ENCODE results near the gene PHLDA1.

GRCh38 chr12:76024102-76024781 is 7.3 kb downstream of the PHLDA1 start:
- TF ChIP-seq POLR2A (IDR thresholded peaks at IDR 0.05; ENCODE audit: low read depth, low read length), result no peak
- no peak for TF ChIP-seq POLR2AphosphoS5 (IDR thresholded peaks at IDR 0.05; ENCODE audit: low read depth, low read length)

Data from GM12892 (cell line).